GM19023 (cell line): ENCODE data around the gene MAPK7.

Experiments used
- ATAC-seq: cut with Tn5 transposase; IDR thresholded peaks from one replicate; pipeline ENCODE4 v1.9.1; 2021; ENCODE audit warnings: mild to moderate bottlenecking, moderate library complexity; ENCODE audit not compliant: unreplicated experiment

MAPK7 gene

GRCh38 chr17:19377602-19378415, 489 bp upstream of the MAPK7 start:
- ATAC-seq: peak; percentile 94

GRCh38 chr17:19379361-19380065, 1.2 kb downstream of the MAPK7 start:
- no peak for ATAC-seq

GRCh38 chr17:19380481-19381301, 2.4 kb downstream of the MAPK7 start:
- no peak for ATAC-seq

GRCh38 chr17:19381361-19381740, 3.1 kb downstream of the MAPK7 start:
- ATAC-seq: no peak

- ATAC-seq: no peak
Measured at GRCh38 chr17:19381741-19382444, 3.6 kb downstream of the MAPK7 start.

GRCh38 chr17:19382531-19383444, 4.5 kb downstream of the MAPK7 start:
- no peak for ATAC-seq

- ATAC-seq: no peak
Measured at GRCh38 chr17:19383681-19384470, 5.6 kb downstream of the MAPK7 start.

- no peak for ATAC-seq
Measured at GRCh38 chr17:19384723-19385391, 6.6 kb downstream of the MAPK7 start.

GRCh38 chr17:19385521-19385983, 7.3 kb downstream of the MAPK7 start:
- no peak for ATAC-seq

GRCh38 chr17:19386051-19386929, 8.0 kb downstream of the MAPK7 start:
- no peak for ATAC-seq

- no peak for ATAC-seq
Measured at GRCh38 chr17:19386974-19387920, 8.9 kb downstream of the MAPK7 start, which contains the start of gene MFAP4. Gene MFAP4, minus strand, starts transcription at chr17:19387190. Its CDS starts 35 bp downstream, at chr17:19387155.

- ATAC-seq: no peak
Measured at GRCh38 chr17:19387921-19388521, 9.7 kb downstream of the MAPK7 start.

GRCh38 chr17:19388791-19389785, 10.8 kb downstream of the MAPK7 start:
- no peak for ATAC-seq

- no peak for ATAC-seq
Measured at GRCh38 chr17:19390951-19391350, 12.7 kb downstream of the MAPK7 start.

GRCh38 chr17:19391432-19391831, 13.1 kb downstream of the MAPK7 start:
- no peak for ATAC-seq
